ENCODE measurements around the gene C13orf46.

- TF ChIP-seq EZH2 (IDR thresholded peaks at IDR 0.05; ENCODE audit: borderline replicate concordance) (no peak), CTCF (IDR thresholded peaks at IDR 0.05; ENCODE audit: poor library complexity) (no peak), EZH2phosphoT487 (IDR thresholded peaks at IDR 0.05; ENCODE audit: low read depth, severe bottlenecking, unreplicated experiment) (no peak)
Observed at GRCh38 chr13:113905018-113905417, 68.9 kb downstream of the C13orf46 start.
